Measurements from ENCODE around the gene LTB4R. TPM values are rescaled to one million over a fixed set of nuclear protein-coding genes. Genes with fewer than 3 reads are reported as not detected.

LTB4R gene, protein sequence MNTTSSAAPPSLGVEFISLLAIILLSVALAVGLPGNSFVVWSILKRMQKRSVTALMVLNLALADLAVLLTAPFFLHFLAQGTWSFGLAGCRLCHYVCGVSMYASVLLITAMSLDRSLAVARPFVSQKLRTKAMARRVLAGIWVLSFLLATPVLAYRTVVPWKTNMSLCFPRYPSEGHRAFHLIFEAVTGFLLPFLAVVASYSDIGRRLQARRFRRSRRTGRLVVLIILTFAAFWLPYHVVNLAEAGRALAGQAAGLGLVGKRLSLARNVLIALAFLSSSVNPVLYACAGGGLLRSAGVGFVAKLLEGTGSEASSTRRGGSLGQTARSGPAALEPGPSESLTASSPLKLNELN
- total RNA-seq (2022; extraction: Qiagen RNA extraction): 3.8 to 5.9 TPM (median 5.5 TPM) in 5 replicates

DNA sequence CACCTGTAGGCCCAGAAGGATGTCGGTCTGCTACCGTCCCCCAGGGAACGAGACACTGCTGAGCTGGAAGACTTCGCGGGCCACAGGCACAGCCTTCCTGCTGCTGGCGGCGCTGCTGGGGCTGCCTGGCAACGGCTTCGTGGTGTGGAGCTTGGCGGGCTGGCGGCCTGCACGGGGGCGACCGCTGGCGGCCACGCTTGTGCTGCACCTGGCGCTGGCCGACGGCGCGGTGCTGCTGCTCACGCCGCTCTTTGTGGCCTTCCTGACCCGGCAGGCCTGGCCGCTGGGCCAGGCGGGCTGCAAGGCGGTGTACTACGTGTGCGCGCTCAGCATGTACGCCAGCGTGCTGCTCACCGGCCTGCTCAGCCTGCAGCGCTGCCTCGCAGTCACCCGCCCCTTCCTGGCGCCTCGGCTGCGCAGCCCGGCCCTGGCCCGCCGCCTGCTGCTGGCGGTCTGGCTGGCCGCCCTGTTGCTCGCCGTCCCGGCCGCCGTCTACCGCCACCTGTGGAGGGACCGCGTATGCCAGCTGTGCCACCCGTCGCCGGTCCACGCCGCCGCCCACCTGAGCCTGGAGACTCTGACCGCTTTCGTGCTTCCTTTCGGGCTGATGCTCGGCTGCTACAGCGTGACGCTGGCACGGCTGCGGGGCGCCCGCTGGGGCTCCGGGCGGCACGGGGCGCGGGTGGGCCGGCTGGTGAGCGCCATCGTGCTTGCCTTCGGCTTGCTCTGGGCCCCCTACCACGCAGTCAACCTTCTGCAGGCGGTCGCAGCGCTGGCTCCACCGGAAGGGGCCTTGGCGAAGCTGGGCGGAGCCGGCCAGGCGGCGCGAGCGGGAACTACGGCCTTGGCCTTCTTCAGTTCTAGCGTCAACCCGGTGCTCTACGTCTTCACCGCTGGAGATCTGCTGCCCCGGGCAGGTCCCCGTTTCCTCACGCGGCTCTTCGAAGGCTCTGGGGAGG, at the start of gene LTB4R:
Gene LTB4R, plus strand, starts transcription at position 857 of the 959 bp plus-strand sequence. CDS start 4,150 bp downstream, outside the sequence.

DNA sequence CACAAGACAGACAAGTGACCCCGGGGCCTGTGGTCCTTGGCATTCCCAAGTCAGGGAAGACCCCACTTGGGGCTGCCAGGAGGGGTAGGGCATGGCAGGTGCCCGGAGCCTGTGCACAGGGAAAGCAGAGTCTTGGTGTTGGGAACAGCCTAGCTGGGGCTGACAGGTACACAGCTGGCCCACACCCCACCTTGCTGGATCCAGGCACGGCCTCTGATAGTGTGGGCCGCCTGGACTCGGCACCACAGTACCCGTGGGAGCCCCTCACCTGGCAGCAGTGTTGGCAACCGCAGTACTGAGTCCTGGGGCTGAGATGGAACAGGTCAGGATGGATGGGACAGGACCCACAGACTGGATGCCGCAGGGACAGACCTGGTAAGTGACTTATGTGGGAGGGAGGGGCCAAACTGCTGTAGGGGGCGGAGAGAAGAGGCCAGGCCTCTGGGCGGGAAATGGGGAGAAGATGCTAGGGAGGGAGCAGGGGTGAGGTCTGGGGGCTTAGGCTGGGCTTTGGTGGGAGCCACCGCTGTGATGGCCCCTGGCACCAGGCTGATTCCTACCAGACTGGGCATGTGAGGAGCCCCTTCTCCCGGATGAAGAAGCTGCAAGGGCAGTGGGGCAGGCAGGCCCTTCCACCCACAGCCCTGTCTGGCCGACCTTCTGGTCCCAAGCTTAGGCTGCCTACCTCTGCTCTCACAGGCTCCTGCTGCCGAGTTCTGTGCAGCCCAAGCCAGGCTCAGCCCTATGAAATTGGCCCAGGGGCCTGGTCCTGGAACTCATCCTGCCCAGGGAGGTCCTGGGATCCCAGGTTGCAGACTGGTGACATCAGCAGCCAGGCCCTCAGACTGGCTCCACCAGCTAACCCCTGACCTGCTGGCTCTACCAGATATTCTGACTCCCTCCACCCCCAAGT, 48.2 kb upstream of the LTB4R start, which contains the start of gene TGM1:
Gene TGM1, minus strand, starts transcription at position 357 of the 913 bp plus-strand sequence. CDS start 825 bp downstream, outside the sequence.

DNA sequence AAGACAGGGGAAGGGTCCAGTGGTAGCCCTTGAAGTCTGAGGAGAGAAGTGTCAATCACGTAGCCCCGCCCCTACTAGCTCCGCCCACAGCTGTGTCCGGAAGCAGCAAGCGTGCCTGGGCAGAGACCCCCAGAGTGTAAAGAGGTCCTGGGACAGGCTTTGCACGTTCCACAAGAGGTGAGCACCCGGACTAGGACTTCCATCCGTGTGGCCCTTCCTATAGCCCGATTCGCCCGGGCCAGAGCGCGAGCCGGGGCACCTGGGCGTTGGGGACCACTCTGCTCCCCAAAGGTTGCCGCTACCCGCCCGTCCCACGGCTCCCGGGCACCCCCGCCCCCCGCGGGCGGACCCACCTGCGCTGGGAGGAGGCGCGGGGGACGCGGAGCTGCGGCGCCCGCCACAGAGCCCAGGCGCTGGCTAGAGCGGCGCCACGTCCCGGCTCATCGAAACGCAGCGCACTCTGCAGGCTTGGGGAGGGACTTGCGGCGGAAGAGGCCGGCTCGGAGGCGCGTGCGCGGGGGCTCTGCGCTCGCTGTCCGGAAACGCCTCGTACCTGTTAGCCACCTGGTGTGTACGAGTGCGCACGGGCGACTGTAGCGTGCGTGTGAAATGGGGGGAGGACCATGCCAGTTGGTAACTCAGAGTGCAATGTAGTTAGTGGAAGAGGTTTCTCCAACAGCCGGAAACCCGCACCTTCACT, 40.0 kb upstream of the LTB4R start, which contains the start of gene RABGGTA:
Gene RABGGTA, minus strand, starts transcription at position 464 of the 700 bp plus-strand sequence. CDS start 482 bp downstream, outside the sequence.

DNA sequence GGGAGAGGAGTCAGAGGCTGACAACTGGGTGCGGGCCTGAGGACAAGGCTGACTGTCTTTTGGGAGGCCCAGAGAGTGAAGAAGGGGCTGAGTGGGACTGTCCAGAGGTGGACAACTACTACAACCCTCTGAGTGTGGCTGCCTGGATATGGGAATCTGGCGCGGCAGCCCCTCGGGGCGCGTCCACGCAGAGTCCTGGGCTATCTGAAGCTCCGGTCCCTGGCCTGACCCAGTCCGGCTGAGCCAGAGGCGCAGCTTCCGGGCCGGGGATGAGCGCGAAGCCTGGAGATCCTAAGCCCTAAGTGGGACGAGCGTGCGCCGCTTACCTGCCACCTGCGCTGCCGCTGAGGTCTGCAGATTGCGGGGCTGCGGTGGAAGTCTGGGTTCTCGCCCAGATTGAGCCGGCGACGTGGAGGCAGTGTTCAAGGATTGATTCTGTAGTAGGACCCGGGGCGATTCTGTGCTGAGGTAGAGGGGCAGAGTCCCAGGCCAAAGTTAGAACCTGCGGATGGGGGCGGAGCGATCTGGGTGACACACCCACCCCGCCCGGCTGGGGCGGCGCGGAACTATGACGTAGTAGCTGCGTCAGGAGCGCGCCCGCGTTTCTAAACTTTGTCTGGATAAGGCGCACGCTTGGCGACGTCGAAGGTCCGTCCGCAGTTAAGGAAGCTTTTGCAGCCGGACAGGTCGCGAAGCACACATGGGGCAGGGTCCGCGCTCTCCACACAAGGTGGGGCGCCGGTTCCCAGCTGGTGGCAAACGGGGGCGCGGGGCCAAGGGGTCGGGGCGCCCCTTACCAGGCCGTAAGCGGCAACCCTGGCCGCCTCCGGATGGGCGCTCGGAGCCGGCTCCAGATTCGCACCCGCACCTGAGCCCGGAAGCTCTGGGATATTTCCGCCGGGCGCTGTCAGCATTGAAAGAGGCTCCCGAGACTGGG, 11.8 kb upstream of the LTB4R start, which contains the start of the genes DHRS1 and NOP9:
Gene DHRS1, minus strand, starts transcription at position 526 of the 937 bp plus-strand sequence. CDS start 674 bp downstream, outside the sequence.
Gene NOP9, plus strand, starts transcription at position 596 of the 937 bp plus-strand sequence. Its CDS starts 105 bp downstream, at position 701.

DNA sequence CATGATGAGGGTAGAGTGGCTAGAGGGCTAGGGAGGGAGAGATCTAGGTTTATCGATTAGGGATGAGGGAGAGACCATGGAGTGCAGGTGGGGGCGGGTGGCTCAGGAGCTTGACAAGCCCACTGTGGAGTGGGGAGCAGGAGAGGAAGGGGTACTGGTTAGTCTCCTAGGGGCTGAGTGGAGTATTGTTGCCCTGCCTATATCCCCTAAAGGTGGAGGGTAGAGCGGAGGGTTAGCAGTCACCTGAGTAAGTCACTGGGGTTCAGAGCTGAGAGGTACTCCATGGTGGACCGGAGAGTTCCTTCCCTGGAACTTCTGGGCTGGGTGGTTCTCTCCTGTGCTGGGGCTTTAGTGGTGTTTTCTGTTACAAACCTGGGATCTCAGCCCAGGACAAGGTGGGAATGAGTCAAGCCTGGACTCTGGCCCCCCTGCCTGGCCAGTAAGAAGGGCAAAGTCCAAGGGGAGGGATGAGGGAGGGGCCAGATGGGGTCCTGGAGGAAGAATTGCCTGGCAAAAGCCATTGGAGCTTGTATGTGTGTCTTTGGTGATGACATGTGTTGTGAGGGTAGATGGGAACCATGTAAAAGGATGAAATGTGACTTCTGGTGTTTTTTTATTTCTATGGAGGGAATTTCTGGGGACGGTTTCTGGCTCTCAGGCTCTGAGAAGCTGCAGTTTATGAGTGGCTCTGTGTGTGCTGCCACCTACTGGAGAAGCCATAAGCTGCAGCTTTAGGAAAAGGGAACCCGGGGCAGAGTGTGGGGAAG, 3.5 kb upstream of the LTB4R start, which contains the start of gene CIDEB:
Gene CIDEB, minus strand, starts transcription at position 403 of the 767 bp plus-strand sequence. Its CDS starts 119 bp downstream, at position 284.

DNA sequence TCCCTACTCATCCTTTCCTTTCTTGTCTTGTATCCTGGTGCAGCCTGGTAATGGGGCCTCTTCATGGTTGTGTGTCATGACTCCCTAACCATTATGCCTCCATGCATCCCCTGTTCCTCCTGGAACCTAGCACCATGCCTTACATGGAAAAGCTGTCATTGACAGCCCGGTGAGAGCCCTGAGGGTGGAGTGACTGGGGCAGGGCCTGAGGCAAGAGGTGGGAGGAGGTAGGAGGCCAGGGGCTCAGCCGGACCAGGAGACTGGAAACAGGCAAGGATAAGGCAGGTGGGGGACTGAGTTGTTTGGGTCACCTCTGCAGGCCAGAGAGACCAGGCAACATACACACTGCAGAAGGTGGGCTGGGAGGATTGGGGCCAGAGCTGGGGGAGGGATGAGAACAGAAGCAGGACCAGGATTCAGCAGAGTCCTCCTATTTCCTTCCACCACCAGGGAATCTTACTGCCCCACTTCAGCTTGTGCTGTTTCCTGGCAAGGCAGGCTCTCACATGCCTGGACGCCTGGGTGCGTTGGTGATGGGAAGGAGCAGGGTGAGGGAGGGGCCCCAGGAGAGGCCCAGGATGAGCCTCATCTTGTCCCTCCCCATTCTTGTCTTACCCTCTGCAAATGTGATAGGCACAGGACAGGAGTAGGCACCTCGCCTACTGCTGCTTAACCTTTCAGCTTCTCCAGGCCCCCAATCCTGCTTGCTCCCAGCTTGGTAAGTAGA, 1.6 kb upstream of the LTB4R start, which contains the start of gene LTB4R2:
Gene LTB4R2, plus strand, starts transcription at position 603 of the 727 bp plus-strand sequence. CDS start 525 bp downstream, outside the sequence.

DNA sequence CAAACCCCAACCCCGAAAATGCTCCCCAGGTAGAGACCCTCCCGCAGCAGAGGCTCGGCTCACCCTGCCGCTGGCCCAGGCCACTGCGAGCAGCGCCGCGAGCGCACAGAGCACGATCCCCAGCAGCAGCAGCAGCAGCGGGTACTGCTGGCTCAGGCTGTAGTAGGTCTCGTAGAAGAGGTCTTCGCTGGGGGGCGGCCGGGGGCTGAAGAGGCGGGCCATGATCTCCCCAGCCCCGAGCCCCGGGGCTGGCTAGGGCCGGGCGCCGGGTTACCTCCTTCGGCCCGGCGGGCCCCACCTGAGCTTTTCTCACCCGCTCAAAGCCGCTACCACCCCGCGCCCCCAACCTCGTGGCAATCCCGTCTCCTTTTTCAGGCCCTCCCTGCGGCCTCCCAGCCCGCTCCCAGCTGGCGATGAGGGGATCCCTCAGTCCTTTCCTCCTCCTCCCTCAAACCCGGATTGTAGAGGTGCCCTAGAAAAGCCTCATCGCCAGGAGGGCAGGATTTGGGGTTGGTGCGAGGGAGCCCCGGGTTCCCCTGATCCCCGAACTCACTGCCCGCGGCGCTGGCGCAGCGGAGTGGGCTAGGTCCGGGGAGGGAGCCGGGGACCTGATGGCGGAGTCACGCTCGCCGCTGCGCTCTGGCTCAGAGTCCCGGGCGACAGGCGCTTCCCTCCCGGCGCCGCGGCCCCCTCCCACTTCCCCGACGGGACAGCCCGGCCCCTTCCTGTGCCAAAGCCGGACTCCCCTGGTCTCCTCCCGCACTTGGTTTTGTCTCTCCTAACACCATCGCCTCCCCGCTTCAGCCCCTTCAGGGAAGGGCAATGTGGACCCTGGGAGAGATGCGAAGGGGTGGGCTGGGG, 23.4 kb downstream of the LTB4R start, which contains the start of gene ADCY4:
Gene ADCY4, minus strand, starts transcription at position 641 of the 861 bp plus-strand sequence. Its CDS starts 419 bp downstream, at position 222.

DNA sequence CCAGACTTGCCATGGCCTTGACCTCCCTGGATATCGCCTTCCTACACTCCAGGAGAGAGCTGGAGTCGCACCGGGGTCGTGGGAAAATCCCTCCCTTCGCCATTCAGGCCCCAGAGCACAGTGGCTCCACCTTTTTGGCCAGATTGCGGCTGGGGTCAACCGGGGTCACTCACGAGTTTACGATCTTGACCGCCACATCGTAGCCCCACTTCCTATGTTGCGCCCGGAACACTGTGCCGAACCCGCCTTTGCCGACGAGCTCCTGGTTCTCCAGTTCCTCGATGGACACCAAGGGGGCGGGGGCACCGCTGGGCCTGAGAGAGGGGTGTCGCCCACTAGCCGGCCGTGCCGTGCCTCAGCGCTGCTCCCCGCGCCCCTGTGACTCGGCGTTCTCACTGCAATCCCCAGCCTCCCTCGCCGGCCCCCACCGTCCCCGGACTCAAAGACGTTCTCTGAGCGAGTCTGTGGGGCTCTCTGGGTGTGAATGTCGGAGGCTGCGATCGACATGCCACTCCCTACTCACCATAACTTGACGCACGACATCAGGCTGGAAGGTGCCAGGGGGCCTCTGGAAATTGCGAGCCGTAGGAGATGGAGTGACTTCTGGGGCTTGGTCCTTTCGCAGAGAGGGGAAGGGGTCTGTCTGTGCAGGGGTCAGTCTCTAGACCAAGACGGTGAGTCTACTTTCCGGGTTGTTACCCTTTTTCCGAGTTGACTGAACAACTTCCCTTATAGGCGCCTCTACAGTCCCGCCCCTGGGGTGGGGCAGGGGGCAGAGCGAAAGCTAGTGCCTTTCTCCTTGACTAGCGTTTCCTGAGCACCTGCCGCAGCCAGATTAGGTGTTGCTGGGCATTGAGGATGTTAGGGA, 28.2 kb downstream of the LTB4R start, which contains the start of gene RIPK3:
Gene RIPK3, minus strand, starts transcription at position 708 of the 868 bp plus-strand sequence. Its CDS starts 165 bp downstream, at position 543.

Other genes starting within 250 kb of the LTB4R start
- gene CPNE6, start 239.9 kb upstream of the LTB4R start, total RNA-seq (2022; extraction: Qiagen RNA extraction): 0.15 to 0.17 TPM in 2 of 5 replicates, not detected in the others
- gene PCK2, start 217.2 kb upstream of the LTB4R start, total RNA-seq (2022; extraction: Qiagen RNA extraction): 18.3 to 21.2 TPM (median 19.7 TPM) in 5 replicates
- 19.6 to 26.7 TPM (median 20.6 TPM) in 5 replicates for gene DCAF11, start 196.7 kb upstream of the LTB4R start, total RNA-seq (2022; extraction: Qiagen RNA extraction)
- gene NRL, start 196.6 kb upstream of the LTB4R start, total RNA-seq (2022; extraction: Qiagen RNA extraction): 0.59 to 0.94 TPM (median 0.69 TPM) in 5 replicates
- 0.13 to 0.18 TPM (median 0.14 TPM) in 3 of 5 replicates, not detected in the others for gene FITM1, start 180.8 kb upstream of the LTB4R start, total RNA-seq (2022; extraction: Qiagen RNA extraction)
- 159 to 189 TPM (median 167 TPM) in 5 replicates for gene PSME1, start 175.3 kb upstream of the LTB4R start, total RNA-seq (2022; extraction: Qiagen RNA extraction)
- gene EMC9, start 169.9 kb upstream of the LTB4R start, total RNA-seq (2022; extraction: Qiagen RNA extraction): 46.8 to 61.3 TPM (median 57.0 TPM) in 5 replicates
- 143 to 202 TPM (median 162 TPM) in 5 replicates for gene PSME2, start 164.9 kb upstream of the LTB4R start, total RNA-seq (2022; extraction: Qiagen RNA extraction)
- 23.2 to 36.4 TPM (median 28.7 TPM) in 5 replicates for gene RNF31, start 164.0 kb upstream of the LTB4R start, total RNA-seq (2022; extraction: Qiagen RNA extraction)
- gene IRF9, start 150.2 kb upstream of the LTB4R start, total RNA-seq (2022; extraction: Qiagen RNA extraction): 15.5 to 20.2 TPM (median 17.9 TPM) in 5 replicates
- gene REC8, start 139.4 kb upstream of the LTB4R start, total RNA-seq (2022; extraction: Qiagen RNA extraction): 2.6 to 5.9 TPM (median 4.3 TPM) in 5 replicates
- gene IPO4, start 122.7 kb upstream of the LTB4R start, total RNA-seq (2022; extraction: Qiagen RNA extraction): 74.1 to 86.9 TPM (median 75.7 TPM) in 5 replicates
- 61.4 to 81.2 TPM (median 65.5 TPM) in 5 replicates for gene TM9SF1, start 116.1 kb upstream of the LTB4R start, total RNA-seq (2022; extraction: Qiagen RNA extraction)
- gene TSSK4, start 105.8 kb upstream of the LTB4R start, total RNA-seq (2022; extraction: Qiagen RNA extraction): not detected in 5 replicates
- 77.5 to 105 TPM (median 83.7 TPM) in 5 replicates for gene CHMP4A, start 98.0 kb upstream of the LTB4R start, total RNA-seq (2022; extraction: Qiagen RNA extraction)
- gene MDP1, start 95.4 kb upstream of the LTB4R start, total RNA-seq (2022; extraction: Qiagen RNA extraction): 28.0 to 33.9 TPM (median 32.1 TPM) in 5 replicates
- 411 to 486 TPM (median 455 TPM) in 5 replicates for gene NEDD8, start 79.1 kb upstream of the LTB4R start, total RNA-seq (2022; extraction: Qiagen RNA extraction)
- 53.0 to 66.2 TPM (median 59.0 TPM) in 5 replicates for gene GMPR2, start 78.6 kb upstream of the LTB4R start, total RNA-seq (2022; extraction: Qiagen RNA extraction)
- 32.1 to 38.5 TPM (median 37.3 TPM) in 5 replicates for gene TINF2, start 68.9 kb upstream of the LTB4R start, total RNA-seq (2022; extraction: Qiagen RNA extraction)
- gene TGM1, start 48.3 kb upstream of the LTB4R start, total RNA-seq (2022; extraction: Qiagen RNA extraction): 0.99 to 1.6 TPM (median 1.5 TPM) in 5 replicates
- 15.6 to 18.0 TPM (median 17.0 TPM) in 5 replicates for gene RABGGTA, start 39.9 kb upstream of the LTB4R start, total RNA-seq (2022; extraction: Qiagen RNA extraction)
- 9.8 to 11.5 TPM (median 11.2 TPM) in 5 replicates for gene DHRS1, start 11.7 kb upstream of the LTB4R start, total RNA-seq (2022; extraction: Qiagen RNA extraction)
- gene NOP9, start 11.7 kb upstream of the LTB4R start, total RNA-seq (2022; extraction: Qiagen RNA extraction): 13.0 to 18.8 TPM (median 16.2 TPM) in 5 replicates
- gene CIDEB, start 3.5 kb upstream of the LTB4R start, total RNA-seq (2022; extraction: Qiagen RNA extraction): 0.13 to 0.22 TPM (median 0.22 TPM) in 5 replicates
- gene LTB4R2, start 1.4 kb upstream of the LTB4R start, total RNA-seq (2022; extraction: Qiagen RNA extraction): 3.0 to 4.9 TPM (median 3.8 TPM) in 5 replicates
- not detected in 5 replicates for gene ADCY4, start 23.6 kb downstream of the LTB4R start, total RNA-seq (2022; extraction: Qiagen RNA extraction)
- not detected in 5 replicates for gene RIPK3, start 28.5 kb downstream of the LTB4R start, total RNA-seq (2022; extraction: Qiagen RNA extraction)
- gene NFATC4, start 56.7 kb downstream of the LTB4R start, total RNA-seq (2022; extraction: Qiagen RNA extraction): 0.10 to 0.31 TPM (median 0.15 TPM) in 4 of 5 replicates, not detected in the other
- gene NYNRIN, start 87.5 kb downstream of the LTB4R start, total RNA-seq (2022; extraction: Qiagen RNA extraction): 0.22 to 0.50 TPM (median 0.36 TPM) in 5 replicates
- gene CBLN3, start 118.2 kb downstream of the LTB4R start, total RNA-seq (2022; extraction: Qiagen RNA extraction): 0.97 to 1.3 TPM (median 1.2 TPM) in 5 replicates
- 22.5 to 30.4 TPM (median 25.8 TPM) in 5 replicates for gene KHNYN, start 118.5 kb downstream of the LTB4R start, total RNA-seq (2022; extraction: Qiagen RNA extraction)
- 40.1 to 54.9 TPM (median 49.1 TPM) in 5 replicates for gene SDR39U1, start 131.3 kb downstream of the LTB4R start, total RNA-seq (2022; extraction: Qiagen RNA extraction)
- not detected in 5 replicates for gene CMA1, start 196.8 kb downstream of the LTB4R start, total RNA-seq (2022; extraction: Qiagen RNA extraction)

Measured in A549 treated with Hydrocortisone at 1 μM for 4 hours (cell line).